CD14-positive monocyte (primary cell): ENCODE results near the gene NUBPL. TPM values are rescaled to one million over a fixed set of nuclear protein-coding genes. Genes with fewer than 3 reads are reported as not detected.

Experiments
- DNase-seq, 3 donors: peaks; one replicate each; pipeline ENCODE4 v3.0.0-alpha.2; 2011 to 2022
- H2AFZ ChIP-seq: 2 replicates; pipeline ENCODE4 v1.6.0; 2012; ENCODE audit warnings: mild to moderate bottlenecking, low read depth, low read length, inconsistent platforms; ENCODE audit not compliant: insufficient read depth, poor library complexity, severe bottlenecking
- H3K27ac ChIP-seq, 2 donors: 1 replicate in 1 of 2; 2 replicates in 1 of 2; pipeline ENCODE4 v1.5.1; 2012 to 2013; ENCODE audit warnings: low read length in 2 of 2, control low read depth in 1 of 2, inconsistent platforms in 1 of 2, low read depth in 1 of 2, mild to moderate bottlenecking in 1 of 2
- H3K27me3 ChIP-seq, 2 donors: one replicate each; pipeline versions ENCODE4 v1.6.0 to v1.6.1; 2011 to 2013; ENCODE audit warnings: low read length in 2 of 2; ENCODE audit not compliant: control insufficient read depth in 2 of 2, insufficient read depth in 2 of 2
- H3K36me3 ChIP-seq, 2 donors: replicated peaks in 1 of 2; 1 replicate in 1 of 2; 2 replicates in 1 of 2; pipeline versions ENCODE4 v1.5.1 to v1.6.1; 2012 to 2013; ENCODE audit warnings: low read length in 2 of 2, control low read depth in 1 of 2, inconsistent platforms in 1 of 2, mild to moderate bottlenecking in 1 of 2; ENCODE audit not compliant: insufficient read depth in 2 of 2, control insufficient read depth in 1 of 2
- H3K4me1 ChIP-seq, 2 donors: 1 replicate in 1 of 2; 2 replicates in 1 of 2; pipeline versions ENCODE4 v1.5.1 to v1.6.1; 2012 to 2013; ENCODE audit warnings: low read length in 2 of 2, control low read depth in 1 of 2, inconsistent platforms in 1 of 2, mild to moderate bottlenecking in 1 of 2, moderate library complexity in 1 of 2; ENCODE audit not compliant: insufficient read depth in 2 of 2, control insufficient read depth in 1 of 2
- H3K4me2 ChIP-seq: replicated peaks from 2 replicates; pipeline ENCODE3; 2012; ENCODE audit warnings: low read length, moderate library complexity, mild to moderate bottlenecking; ENCODE audit not compliant: poor library complexity, severe bottlenecking; ENCODE audit errors: extremely low read depth
- H3K4me3 ChIP-seq, 3 experiments: fragments of 200-600 bp in 1 of 3; sonication (generic) in 1 of 3; replicated peaks in 1 of 3; 1 replicate in 2 of 3; 2 replicates in 1 of 3; pipeline ENCODE4 v1.5.1; 2011 to 2013; ENCODE audit warnings: low read length in 3 of 3, mild to moderate bottlenecking in 3 of 3, control low read depth in 2 of 3, low read depth in 2 of 3, inconsistent platforms in 1 of 3, moderate library complexity in 1 of 3
- H3K79me2 ChIP-seq: 2 replicates; pipeline ENCODE4 v1.6.0; 2012; ENCODE audit warnings: mild to moderate bottlenecking, control low read depth, inconsistent platforms, low read length, moderate library complexity; ENCODE audit not compliant: insufficient read depth
- H3K9ac ChIP-seq: 2 replicates; pipeline ENCODE4 v1.6.0; 2017; ENCODE audit warnings: low read length, mild to moderate bottlenecking; ENCODE audit not compliant: insufficient read depth, poor library complexity, severe bottlenecking
- H3K9me3 ChIP-seq, 2 donors: replicated peaks in 1 of 2; 1 replicate in 1 of 2; 2 replicates in 1 of 2; pipeline versions ENCODE4 v1.5.1 to v1.6.1; 2012 to 2013; ENCODE audit warnings: low read length in 2 of 2, control low read depth in 1 of 2; ENCODE audit not compliant: control insufficient read depth in 1 of 2, insufficient read depth in 1 of 2
- H4K20me1 ChIP-seq: 2 replicates; pipeline ENCODE4 v1.6.0; 2012; ENCODE audit warnings: mild to moderate bottlenecking, low read length, control low read depth, moderate library complexity; ENCODE audit not compliant: insufficient read depth
- H3K27ac Mint-ChIP-seq, 7 donors: one replicate each; pipeline ENCODE4 v1.8.0; 2020; ENCODE audit warnings: mild to moderate bottlenecking in 7 of 7, mixed read lengths in 7 of 7, moderate library complexity in 6 of 7, inconsistent platforms in 2 of 7
- H3K27me3 Mint-ChIP-seq, 3 donors: one replicate each; pipeline ENCODE4 v1.8.0; 2021 to 2022; ENCODE audit warnings: low read depth in 3 of 3, mild to moderate bottlenecking in 3 of 3, mixed read lengths in 3 of 3, moderate library complexity in 3 of 3, inconsistent platforms in 1 of 3
- H3K36me3 Mint-ChIP-seq, 2 donors: one replicate each; pipeline ENCODE4 v1.8.0; 2020; ENCODE audit warnings: mixed read lengths in 2 of 2, inconsistent platforms in 1 of 2, mild to moderate bottlenecking in 1 of 2
- H3K4me1 Mint-ChIP-seq: one replicate; pipeline ENCODE4 v1.8.0; 2020; ENCODE audit warnings: mild to moderate bottlenecking, mixed read lengths
- H3K4me3 Mint-ChIP-seq, 2 donors: one replicate each; pipeline ENCODE4 v1.8.0; 2020; ENCODE audit warnings: mild to moderate bottlenecking in 2 of 2, mixed read lengths in 2 of 2, moderate library complexity in 1 of 2
- H3K9me3 Mint-ChIP-seq, 7 donors: one replicate each; pipeline ENCODE4 v1.8.0; 2020 to 2022; ENCODE audit warnings: mixed read lengths in 7 of 7, mild to moderate bottlenecking in 6 of 7, moderate library complexity in 6 of 7, inconsistent platforms in 2 of 7
- CTCF ChIP-seq: fragments of 200-600 bp; IDR thresholded peaks from one replicate; pipeline ENCODE4 v1.8.0; 2022; ENCODE audit warnings: antibody characterized with exemption, mild to moderate bottlenecking
- WGBS: methylation state at CpG from one replicate; pipeline ENCODE4 v1.1.5; 2013; ENCODE audit warnings: missing lambda C conversion rate; ENCODE audit not compliant: insufficient coverage; 5-methylcytosine and 5-hydroxymethylcytosine counted together
- intact Hi-C, 2 donors: fragments of 100-400 bp; cut with micrococcal nuclease; formaldehyde crosslinking; loops; one replicate each; pipeline versions ENCODE4 v1.15.0 to v1.15.1; 2023
- polyA plus RNA-seq, 3 donors: library from polyadenylated mRNA; depleted of rRNA in 1 of 3; unstranded in 2 of 3; stranded (reverse) in 1 of 3; fragments of 300-500 nt in 2 of 3; fragments of >200 nt in 1 of 3; fragmentation: Illumina TruSeq in 2 of 3; gene quantifications; 1 replicate in 2 of 3; 2 replicates in 1 of 3; pipeline ENCODE4 v1.2.3, GENCODE V29; 2012 to 2021

NUBPL gene
- polyA plus RNA-seq, 3 donors, result 0.75 to 2.4 (median 2.3) TPM

GRCh38 chr14:31660191-31660590, 99.0 kb downstream of the NUBPL start:
- WGBS, result no CpG with 5 or more reads among the region's 3 CpGs
- no peaks in the 10 kb centered on the region for H3K4me1 Mint-ChIP-seq
- TF ChIP-seq CTCF, result no peak
- Histone ChIP-seq H3K4me1 (no peaks in the 10 kb centered on the region), H3K4me3 (no peak overlapping the region), H3K36me3 (no peaks in the 10 kb centered on the region), H4K20me1 (no peaks in the 10 kb centered on the region), H3K79me2 (no peaks in the 10 kb centered on the region), H3K27me3 (no peaks in the 10 kb centered on the region), H3K9me3 (peaks cover 0 to 4% of the 10 kb centered on the region in 2 donors), H3K4me2 (no peak overlapping the region), H3K27ac (no peak overlapping the region), H2AFZ (no peak overlapping the region), H3K9ac (no peak overlapping the region)
- peaks cover 0 to 1% of the 10 kb centered on the region in 2 donors for H3K36me3 Mint-ChIP-seq
- no peak overlapping the region for H3K27ac Mint-ChIP-seq
- H3K4me3 Mint-ChIP-seq, result no peak overlapping the region
- no peak for DNase-seq
- H3K9me3 Mint-ChIP-seq, result peaks cover 5 to 18% (median 15%) of the 10 kb centered on the region in 7 donors
- intact Hi-C loops, result no loop called here
- no peaks in the 10 kb centered on the region for H3K27me3 Mint-ChIP-seq

- Histone ChIP-seq H3K9me3 (no peaks in the 10 kb centered on the region), H3K36me3 (no peaks in the 10 kb centered on the region), H3K27ac (no peak overlapping the region), H3K4me2 (no peak overlapping the region), H2AFZ (no peak overlapping the region), H3K79me2 (no peaks in the 10 kb centered on the region), H4K20me1 (no peaks in the 10 kb centered on the region), H3K4me1 (no peaks in the 10 kb centered on the region), H3K4me3 (no peak overlapping the region), H3K9ac (no peak overlapping the region), H3K27me3 (no peaks in the 10 kb centered on the region)
- Mint-ChIP-seq H3K36me3 (peaks cover 0 to 1% of the 10 kb centered on the region in 2 donors), H3K27ac (no peak overlapping the region), H3K4me1 (no peaks in the 10 kb centered on the region), H3K9me3 (peaks cover 3 to 20% (median 14%) of the 10 kb centered on the region in 7 donors), H3K4me3 (no peak overlapping the region), H3K27me3 (no peaks in the 10 kb centered on the region)
- no peak for DNase-seq
- no CpG with 5 or more reads among the region's 1 CpG for WGBS
- intact Hi-C loops, result no loop called here
- TF ChIP-seq CTCF, result no peak
Measured at GRCh38 chr14:31660728-31661127, 99.5 kb downstream of the NUBPL start.
